ENCODE results near the gene SMIM35.

The SMIM35 gene

GRCh38 chr11:118109231-118109630 is 22.5 kb upstream of the SMIM35 start:
- peak; percentile 28 for DNase-seq (ENCODE audit: low read depth)

GRCh38 chr11:118108513-118108912 is 21.8 kb upstream of the SMIM35 start:
- DNase-seq (ENCODE audit: low read depth), result no peak

GRCh38 chr11:118106789-118107335 is 20.1 kb upstream of the SMIM35 start:
- DNase-seq (ENCODE audit: low read depth), result peak; percentile 15

- DNase-seq (ENCODE audit: low read depth), result no peak
These were observed 19.0 kb upstream of the SMIM35 start for GRCh38 chr11:118105657-118106305.

- DNase-seq (ENCODE audit: low read depth), result no peak
These were observed 17.7 kb upstream of the SMIM35 start for GRCh38 chr11:118104491-118104890.

GRCh38 chr11:118102721-118103261 is 16.0 kb upstream of the SMIM35 start:
- no peak for DNase-seq (ENCODE audit: low read depth)

- no peak for DNase-seq (ENCODE audit: low read depth)
These were observed 14.0 kb upstream of the SMIM35 start for GRCh38 chr11:118100691-118101232.

- no peak for DNase-seq (ENCODE audit: low read depth)
These were observed 13.2 kb upstream of the SMIM35 start for GRCh38 chr11:118099838-118100556.

GRCh38 chr11:118098996-118099837 is 12.5 kb upstream of the SMIM35 start:
- DNase-seq (ENCODE audit: low read depth), result no peak

GRCh38 chr11:118095967-118096367 is 9.2 kb upstream of the SMIM35 start:
- no peak for DNase-seq (ENCODE audit: low read depth)

- DNase-seq (ENCODE audit: low read depth), result no peak
These were observed 8.7 kb upstream of the SMIM35 start for GRCh38 chr11:118095493-118095892.

- no peak for DNase-seq (ENCODE audit: low read depth)
These were observed 6.3 kb upstream of the SMIM35 start for GRCh38 chr11:118092907-118093571.

- no peak for DNase-seq (ENCODE audit: low read depth)
These were observed 4.9 kb upstream of the SMIM35 start for GRCh38 chr11:118091690-118092089.

GRCh38 chr11:118090545-118091162 is 3.9 kb upstream of the SMIM35 start:
- DNase-seq (ENCODE audit: low read depth), result no peak

GRCh38 chr11:118088531-118088930 is 1.8 kb upstream of the SMIM35 start:
- DNase-seq (ENCODE audit: low read depth), result no peak

- DNase-seq (ENCODE audit: low read depth), result no peak
These were observed 1.2 kb upstream of the SMIM35 start for GRCh38 chr11:118087931-118088330.

- DNase-seq (ENCODE audit: low read depth), result no peak
These were observed 2.1 kb downstream of the SMIM35 start for GRCh38 chr11:118084656-118085055.

- no peak for DNase-seq (ENCODE audit: low read depth)
These were observed 2.5 kb downstream of the SMIM35 start for GRCh38 chr11:118084247-118084646.

- no peak for DNase-seq (ENCODE audit: low read depth)
These were observed 3.7 kb downstream of the SMIM35 start for GRCh38 chr11:118082880-118083552.

- DNase-seq (ENCODE audit: low read depth), result no peak
These were observed 5.4 kb downstream of the SMIM35 start for GRCh38 chr11:118081241-118081958.
